ENCODE data around the gene EDN2.

Gene EDN2

DNA sequence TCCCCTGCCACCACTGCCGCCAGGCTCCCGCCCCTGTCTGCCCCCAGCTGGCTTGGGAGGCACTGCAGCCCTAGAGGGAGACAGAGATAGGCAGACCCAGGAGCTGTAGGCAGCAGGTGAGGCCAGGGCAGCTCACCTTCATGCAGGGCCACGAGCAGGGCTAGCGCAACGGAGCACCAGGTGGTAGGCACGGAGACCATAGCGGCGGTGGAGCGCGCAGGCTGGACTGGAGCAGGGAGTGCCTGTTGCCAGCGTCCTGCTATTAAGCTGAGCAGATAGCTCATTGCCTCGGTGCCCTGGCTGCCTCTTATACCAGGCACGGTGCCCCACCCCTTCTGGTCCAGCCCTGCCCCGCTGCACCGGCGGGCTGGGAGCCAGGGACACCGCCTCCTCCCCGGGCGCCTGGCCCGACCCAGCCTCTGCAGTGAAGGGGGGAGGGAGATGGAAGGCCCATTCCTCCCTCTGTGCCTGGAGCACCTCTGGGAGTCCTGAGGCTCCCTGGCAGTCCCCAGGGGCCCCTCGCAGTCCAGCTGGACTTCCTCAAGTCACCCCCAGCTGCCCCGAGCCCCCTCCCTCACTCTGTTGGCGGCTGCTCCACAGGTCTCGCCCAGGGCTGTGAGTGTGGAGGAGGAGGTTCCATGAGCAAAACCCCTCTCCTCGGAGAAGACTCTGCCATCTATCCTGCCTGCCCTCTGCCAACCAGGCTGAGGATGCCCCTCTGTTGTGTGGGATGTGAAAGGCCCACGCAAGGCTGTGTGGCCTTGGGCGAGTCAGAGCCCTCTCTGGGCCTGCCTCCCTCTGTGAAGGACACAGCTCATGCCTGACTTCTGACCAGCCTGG lies at the start of gene EDN2:
Gene EDN2 (minus strand): TSS at position 282 of the 840 bp plus-strand sequence. CDS start 82 bp downstream, at position 200.
- no peak for DNase-seq

DNA sequence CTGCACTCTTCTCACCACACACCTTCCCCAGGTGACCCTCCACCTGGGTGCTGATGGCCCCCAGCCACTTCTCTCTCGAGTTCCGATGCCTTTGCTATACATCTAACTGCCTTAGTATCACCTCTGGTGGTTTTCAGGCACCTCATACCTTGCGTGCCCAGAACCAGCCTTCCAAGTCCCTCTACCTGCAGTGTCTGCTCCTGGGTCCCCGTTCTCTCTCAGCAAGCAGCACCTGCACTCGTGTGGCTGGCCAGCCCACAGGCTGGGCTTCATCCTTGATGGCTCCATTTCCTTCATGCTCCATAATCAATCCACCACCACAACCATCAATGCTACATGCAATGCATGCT lies 49.2 kb upstream of the EDN2 start:
- DNase-seq = no peak

DNA sequence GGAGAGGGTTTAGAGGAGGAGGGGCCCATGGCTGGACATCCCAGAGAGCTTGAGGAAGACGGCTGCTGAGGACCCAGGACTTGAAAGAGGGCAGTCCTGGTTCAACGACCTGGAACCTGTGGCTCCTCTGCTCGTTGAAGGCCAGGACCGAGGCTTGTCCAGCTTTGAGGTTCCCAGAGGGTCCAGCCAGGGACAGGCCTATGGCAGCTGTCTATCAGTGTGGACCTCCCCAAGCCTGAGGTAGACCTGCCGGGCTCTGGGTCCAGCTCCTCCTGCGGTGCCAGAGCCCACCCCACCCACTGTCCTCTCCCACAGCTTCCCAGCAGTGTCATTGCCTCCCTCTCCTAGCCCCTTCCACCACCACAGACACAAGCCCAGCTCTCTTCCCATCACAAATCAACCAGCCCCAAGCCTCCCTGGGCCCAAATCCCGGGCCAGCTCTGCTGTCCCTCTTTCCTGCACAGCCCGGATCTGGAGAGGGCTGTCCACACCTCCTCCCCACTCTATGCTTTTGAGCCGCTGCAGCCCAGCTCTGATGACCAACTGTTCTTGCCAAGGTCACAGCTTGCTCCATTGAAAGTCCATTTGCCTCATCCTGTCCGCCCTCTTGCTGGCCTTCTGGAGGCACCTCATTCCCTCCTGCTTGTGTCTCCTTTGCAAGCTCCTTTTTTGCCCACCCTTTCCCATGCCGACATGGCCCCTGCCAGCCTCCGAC lies 48.7 kb upstream of the EDN2 start:
- DNase-seq = no peak

DNA sequence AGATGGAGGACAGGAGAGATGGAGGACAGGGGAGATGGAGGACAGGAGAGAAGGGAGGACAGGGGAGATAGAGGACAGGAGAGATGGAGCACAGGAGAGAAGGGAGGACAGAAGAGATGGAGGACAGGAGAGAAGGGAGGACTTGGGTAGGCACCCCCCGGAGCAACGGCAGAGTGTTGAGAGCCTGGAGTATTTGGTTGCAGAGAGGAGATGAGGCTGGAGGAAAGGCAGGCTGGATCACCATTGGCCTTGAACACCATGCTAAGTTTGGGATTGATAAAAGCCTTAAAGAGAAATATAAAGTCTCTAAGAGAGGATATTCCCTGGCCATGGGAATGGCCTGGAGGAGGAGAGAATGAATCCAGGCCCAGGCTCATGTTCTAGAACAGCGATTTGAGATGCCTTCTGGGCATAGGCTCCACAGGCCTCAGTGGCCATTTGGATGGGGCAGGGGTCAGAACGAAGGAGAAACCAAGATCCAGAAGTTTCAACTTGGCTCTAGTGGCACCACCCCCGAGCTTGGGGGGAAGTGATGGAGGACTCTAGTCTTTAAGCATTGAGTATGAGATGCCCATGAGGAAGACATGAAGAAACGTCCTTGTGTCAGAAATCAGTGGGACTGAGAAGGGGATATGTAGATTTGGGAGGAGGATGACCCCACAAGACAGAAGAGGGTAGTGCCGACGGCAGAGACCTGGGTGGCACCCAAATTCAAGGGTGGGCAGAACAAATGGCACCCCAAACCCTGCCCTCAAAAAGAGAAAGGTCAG lies 47.9 kb upstream of the EDN2 start:
- peak; percentile 0 for DNase-seq

DNA sequence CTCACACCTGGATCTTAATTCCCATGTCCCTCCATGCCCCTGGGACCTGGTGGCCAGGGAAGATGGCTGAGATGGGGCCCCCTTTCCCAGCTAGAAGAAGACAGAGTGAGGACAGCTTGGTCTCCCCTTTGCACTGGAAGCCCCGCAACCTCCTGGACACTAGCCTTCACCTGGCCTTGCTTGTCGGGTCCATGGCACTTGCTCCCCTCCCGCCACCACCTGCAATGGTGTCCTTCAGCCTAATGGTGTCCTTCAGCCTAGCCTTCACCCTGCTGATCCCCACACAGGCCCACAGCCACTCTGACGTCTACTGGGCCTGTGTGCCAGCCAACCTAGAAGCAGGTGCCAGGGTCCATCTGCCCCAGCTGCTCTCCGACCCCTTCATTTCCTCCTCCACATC lies 45.9 kb upstream of the EDN2 start:
- no peak for DNase-seq

DNA sequence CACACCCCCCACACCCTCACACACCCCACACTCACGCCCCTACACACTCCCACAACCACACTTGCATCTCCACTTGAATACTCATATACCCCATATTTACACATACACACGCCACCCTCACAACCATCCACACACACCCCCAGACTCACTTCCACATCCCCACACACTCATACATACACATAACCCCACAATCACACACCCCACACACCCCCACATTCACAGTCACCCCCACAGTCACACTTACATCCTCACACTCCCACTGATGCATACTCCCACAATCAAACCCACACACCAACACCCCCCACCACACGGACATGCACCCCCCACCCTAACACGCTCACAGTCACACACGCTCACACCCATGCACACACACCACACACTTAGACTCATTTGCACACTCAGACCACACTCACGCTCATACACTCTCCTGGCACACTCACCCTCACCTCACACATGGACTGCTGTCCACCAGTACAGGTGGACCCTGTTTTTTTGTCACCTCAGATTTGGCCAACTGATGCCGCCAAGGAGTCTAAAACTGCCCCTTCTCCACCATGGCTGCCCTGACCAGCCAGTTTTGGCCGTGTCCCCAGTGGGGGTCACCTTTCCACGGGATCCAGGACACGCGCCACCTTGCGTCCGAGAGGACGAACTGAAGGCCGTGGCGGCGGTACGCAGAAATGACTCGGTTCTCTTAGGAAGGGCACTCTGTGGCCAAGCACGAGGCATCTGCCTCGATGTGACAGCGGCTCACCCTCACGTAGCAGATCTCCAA lies 45.3 kb upstream of the EDN2 start:
- peak; percentile 1 for DNase-seq

DNA sequence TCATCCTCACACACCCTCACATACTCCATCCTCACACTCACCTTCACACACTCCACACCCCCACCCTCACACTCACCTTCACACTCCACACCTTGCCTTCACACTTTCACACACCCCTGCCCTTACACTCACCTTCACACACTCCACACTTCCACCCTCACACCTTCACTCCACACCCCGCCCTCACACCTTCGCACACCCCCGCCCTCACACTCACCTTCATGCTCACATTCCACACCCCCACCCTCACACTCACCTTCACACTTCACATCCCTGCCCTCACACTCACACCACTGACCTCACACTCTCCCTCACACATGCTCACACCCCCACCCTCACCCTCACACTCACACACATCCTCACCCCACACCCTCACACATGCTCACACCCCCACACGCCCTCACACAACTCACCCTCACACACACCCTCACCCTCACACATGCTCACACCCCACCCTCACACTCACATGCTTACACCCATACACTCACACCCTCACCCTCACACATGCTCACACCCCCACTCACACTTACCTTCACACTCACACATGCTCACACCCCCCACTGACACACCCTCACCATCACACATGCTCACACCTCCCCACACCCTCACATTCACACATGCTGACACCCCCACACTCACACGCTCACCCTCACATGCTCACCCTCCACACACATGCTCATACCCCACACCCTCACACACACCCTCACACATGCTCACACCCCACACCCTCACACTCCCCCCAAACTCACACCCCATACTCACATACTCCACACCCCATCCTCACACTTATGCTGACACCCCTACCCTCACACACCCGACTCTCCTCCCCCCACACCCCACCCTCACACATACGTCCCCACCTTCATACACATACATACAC lies 44.5 kb upstream of the EDN2 start:
- DNase-seq = no peak

DNA sequence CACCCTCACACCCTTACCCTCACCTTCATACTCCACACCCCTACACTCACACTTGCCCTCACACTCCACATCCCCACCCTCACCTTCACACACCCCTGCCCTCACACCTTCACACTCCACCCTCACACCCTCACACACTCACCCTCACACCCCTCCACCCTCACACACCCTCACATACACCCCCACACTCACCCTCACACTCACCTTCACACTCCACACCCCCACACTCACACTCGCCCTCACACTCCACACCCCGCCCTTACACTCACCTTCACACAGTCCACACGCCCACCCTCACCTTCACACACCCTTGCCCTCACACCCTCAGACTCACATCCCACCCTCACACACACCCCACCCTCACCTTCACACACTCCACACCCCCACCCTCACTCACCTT lies 43.6 kb upstream of the EDN2 start:
- DNase-seq = no peak

DNA sequence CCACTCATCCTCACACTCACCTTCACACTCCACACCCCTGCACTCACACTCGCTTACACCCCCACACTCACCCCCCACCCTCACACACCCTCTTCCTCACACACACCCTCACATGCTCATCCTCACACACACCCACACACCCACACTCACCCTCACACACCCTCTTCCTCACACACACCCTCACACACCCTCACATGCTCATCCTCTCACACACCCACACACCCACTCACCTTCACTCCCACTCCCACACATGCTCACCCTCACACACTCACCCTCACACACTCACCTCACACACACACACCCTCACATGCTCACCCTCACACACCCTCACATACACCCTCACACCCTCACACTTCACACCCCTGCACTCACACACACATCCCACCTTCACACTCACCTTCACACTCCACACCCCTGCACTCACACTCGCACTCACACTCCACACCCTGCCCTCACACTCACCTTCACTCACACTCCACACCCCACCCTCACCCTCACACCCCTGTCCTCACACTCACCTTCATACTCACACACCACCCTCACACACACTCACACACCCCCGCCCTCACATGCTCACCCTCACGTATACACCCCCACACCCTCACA lies 42.6 kb upstream of the EDN2 start:
- no peak for DNase-seq

DNA sequence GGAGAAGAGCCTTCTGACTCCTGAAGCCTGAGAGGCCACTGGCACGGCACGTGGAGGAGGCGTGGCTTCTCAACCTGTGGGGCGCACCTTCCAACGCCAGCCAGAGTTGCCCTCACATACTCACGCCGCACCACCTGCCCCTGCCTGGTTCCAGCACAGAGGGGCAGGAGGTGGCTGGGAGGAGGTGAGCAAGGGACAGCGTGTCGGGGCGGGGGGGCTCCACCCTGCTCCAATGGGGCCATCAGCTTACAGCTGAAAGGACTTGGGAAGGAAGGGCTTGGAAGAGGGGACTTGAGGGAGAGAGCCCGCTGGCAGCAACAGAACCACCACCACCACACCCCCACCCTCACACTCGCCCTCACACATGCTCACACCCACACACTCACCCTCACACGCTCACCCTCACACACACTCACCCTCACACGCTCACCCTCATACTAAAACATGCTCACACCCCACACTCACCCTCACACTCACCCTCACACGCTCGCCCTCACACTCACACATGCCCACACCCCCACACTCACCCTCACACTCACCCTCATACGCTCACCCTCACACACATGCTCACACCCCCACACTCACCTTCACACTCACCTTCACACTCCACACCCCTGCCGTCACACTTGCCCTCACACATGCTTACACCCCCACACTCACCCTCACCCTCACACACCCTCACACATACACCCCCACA lies 41.6 kb upstream of the EDN2 start:
- DNase-seq = no peak

DNA sequence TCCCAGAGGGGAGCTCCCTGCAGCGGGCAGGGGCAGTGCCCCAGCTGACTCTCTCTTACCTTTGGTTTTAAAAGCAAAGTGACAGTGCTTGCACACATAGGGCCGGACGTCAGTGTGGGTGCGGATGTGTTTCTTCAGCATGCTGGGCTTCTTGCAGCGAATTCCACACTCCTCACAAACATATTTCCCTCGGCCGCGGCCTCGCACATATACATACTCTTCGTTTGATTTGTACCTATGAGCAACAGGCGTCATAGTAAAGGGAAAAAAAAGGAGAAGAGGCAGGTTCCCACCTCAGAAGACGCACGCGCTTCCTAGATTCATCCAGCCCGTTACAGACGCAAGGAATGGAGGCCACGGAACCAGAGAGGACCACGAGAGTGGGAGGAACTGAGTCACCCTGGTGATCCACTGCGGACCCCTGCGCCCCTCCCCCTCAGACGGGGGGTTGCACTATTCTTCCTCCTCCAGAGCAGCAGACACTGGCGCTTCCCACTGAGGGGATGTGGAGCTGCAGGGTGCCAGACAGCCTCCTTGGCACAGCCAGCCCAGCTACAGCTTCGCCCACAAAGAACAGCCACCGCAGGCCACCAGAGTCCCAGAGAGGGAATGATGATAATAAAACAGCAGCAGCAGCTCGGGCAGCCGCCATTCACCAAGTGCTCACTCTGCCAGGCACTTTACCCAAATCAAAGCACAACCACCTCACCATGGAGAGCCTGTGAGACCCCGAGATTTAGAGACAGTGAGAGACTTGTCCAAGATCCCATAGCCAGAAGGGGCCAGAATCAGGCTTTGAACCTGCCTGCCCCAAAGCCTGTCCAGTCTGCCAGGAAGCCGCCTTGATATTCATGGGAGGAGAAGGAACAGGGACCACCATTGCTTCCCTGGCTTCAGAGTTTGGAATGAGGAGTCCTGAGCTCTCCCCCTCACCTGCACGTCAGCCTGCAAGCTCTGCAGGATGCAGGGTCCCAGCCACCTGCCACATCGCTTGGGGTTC lies 40.5 kb upstream of the EDN2 start:
- DNase-seq = no peak

DNA sequence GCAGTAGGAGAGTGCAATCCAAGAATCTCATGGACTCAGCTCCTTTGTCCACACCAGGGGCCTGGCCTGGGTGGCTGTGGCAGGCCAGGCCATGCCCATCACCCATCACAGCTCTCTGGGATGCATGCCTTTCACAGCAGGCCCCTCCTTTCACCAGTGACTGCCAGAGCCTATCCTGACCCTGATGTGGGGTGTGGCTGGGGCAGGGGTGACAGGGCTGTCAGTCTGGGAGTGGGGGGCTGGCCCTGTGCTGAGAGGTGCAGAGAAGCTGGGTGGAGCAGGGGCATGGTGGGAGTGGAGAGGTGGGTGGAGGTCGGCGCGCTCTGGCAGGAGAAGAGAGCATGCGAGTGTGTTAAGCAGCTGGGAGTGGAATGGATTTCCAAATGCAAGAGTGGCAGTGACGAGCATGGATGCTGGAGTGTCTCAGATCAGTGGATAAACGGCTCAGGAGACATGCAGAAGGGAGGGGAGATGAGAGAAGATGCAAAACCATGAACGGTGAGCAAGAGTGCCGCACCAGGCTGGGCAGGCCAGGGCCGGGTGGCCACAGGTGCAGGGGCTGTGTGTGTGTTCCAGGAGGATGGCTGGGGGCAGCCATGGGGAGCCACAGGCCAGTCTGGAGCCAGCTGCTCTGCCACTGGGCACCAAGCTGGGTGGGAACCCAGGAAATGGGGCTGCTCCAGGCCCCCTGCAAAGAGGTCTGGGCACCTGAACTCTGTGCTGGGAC lies 39.6 kb upstream of the EDN2 start:
- no peak for DNase-seq

DNA sequence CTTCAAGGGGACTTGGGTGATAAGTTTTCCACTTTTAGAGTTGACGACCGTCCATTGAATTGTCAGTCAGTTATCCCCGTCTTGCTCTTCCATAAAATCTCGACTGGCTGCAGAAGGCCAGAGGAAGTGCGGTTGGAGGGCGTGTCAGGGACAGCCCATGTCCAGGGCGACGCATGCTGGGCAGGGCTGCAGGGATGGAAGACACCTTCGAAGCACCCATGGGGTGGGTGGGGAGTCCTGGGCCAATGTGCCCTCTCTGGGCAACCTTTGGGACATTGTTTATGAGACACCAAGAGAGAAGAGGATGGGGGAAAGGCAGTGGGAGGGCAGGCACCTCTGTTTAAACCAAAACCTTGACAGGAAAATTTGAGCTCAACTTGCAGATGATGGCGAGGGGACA lies 38.6 kb upstream of the EDN2 start:
- no peak for DNase-seq

DNA sequence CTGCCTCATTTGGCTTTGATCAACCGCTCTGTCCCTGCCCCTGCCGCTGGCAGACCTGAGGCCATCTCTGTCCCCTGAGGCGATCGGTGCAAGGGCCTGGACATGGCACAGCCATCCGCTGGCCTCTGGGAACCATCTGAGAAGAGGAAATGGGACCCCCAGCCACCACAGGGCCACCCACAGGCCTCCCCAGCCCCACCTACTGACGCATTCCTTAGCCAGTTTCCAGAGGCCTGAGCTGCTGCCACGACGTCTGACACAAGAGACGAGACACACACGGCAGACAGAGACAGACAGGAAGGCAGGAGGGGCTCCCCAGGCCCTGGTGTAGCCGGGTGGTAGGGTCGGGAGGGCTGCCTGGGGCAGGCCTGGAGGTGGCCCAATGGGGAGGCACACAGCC lies 37.3 kb upstream of the EDN2 start:
- DNase-seq = no peak

DNA sequence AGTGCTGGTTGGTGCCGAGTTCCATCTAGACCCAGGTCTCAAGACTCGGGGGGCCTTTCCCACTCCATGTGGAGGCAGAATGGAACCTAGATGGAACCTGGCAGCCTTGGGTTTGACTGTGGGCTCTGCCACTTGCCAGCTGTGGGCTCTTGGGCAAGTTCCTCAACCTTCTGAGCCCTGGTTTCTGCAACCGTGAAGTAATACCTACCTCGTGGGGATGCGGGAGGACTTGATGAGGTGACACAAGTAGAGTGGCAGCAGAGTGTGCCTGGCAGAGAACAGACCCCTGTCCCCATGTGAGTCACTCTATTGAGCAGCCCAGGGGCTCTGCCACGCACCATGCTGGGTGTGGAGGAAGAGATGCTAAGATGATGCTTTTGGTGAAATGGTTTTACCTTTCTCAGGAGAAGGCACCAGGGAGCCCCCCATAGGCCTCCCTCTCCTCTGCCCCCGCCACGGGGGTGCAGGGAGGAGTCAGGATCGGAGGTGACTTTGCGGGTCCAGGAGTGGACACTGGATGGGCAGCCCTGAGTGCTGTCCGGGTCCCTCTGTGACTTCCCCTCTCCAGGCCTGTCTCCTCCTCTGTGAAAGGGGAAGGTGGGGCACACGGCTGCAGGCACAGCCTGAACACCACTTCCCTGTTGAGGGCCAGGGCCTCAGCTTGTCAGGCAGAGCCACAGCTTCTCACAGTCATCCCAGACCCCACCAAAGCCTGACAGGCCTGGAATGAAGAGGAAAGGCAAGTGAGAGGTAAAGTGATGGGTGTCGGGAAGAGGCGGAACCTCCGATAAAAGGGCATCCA lies 36.7 kb upstream of the EDN2 start:
- no peak for DNase-seq

DNA sequence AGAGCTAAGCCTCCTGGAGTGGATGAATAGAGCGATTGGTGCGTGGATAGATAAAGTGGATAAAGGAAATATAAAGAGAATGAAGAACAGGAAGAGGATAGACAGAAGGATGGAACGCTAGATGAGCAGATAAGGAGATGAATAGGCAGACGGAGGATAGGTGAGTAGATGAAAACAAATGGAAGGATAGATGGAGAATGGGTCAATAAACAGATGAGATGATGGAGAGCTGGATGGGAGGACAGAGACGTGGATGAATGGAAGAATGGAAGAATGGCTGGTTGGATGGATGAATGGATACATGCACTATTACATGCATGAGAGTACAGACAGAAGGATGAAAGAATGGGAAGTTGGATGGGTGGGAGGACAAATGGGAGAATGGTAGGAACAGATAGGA lies 35.2 kb upstream of the EDN2 start:
- DNase-seq = no peak

DNA sequence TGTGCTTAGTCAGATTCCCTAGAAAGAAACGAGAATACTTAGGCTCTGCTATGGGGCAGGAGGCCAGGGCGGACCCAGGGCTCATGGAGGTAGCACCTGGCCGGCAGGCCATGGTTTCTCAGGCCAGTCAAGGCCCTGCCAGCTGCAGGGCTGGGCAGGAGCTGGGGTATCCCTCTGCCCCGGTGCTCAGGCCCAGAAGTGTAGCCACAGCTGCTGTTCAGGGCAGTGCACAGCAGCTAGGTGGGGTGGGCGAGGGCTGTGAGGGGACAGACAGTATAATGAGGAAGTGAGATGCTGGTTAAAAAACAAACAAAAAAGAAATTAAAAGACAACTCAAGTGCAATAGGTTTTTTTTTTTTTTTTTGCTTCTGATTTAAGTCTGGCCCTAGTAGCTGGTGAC lies 34.0 kb upstream of the EDN2 start:
- DNase-seq = no peak

DNA sequence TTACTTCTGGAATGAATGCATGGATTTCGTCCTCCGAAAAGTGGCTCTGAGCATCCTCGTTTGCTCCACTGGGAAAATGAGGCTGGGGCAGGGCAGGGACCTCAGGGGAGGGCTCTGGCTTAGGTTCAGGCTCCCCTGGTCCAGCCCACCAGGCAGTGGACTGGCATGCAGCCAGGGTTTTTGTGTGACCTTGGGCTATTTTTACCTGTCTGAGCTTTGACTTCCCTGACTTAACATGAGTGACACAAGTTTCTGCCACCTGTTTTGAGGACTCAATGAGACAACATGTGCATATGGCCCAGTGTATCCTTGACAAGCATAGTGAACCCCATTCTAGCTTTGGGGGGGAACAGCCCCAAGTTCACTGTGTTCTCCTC lies 32.6 kb upstream of the EDN2 start:
- no peak for DNase-seq

Data from stimulated activated CD4-positive, alpha-beta T cell treated with anti-CD3 and anti-CD28 coated beads, Interleukin-15, amount 100 ng/mL, for 24 hours (primary cell).